Natural killer cell treated with Interleukin-12 subunit alpha and Interleukin-12 subunit beta and Interleukin-15 and Interleukin-18, amount 100 ng/mL, for 72 hours (primary cell): ENCODE results near the gene EPHA7. TPM values are rescaled to one million over a fixed set of nuclear protein-coding genes. Genes with fewer than 3 reads are reported as not detected.

ENCODE experiments used
- ATAC-seq, 2 donors: fragments of 150-1000 bp; cut with Tn5 transposase in 1 of 2; sonication (Bioruptor Pico), chemical (Tn5 transposase) in 1 of 2; 2 replicates each; pipeline ENCODE4 v1.10.0; 2021
- DNase-seq: peaks from one replicate; pipeline ENCODE4 v3.0.0; 2022; ENCODE audit warnings: low spot score
- H3K27ac Mint-ChIP-seq, 2 donors: 1 replicate in 1 of 2; 2 replicates in 1 of 2; pipeline ENCODE4 v1.8.0; 2022; ENCODE audit warnings: mixed read lengths in 2 of 2, mild to moderate bottlenecking in 1 of 2, moderate library complexity in 1 of 2
- H3K27me3 Mint-ChIP-seq, 2 donors: 1 replicate in 1 of 2; 2 replicates in 1 of 2; pipeline ENCODE4 v1.8.0; 2022; ENCODE audit warnings: mixed read lengths in 2 of 2
- H3K36me3 Mint-ChIP-seq: one replicate; pipeline ENCODE4 v1.8.0; 2022; ENCODE audit warnings: mixed read lengths
- H3K4me1 Mint-ChIP-seq, 2 donors: 1 replicate in 1 of 2; 2 replicates in 1 of 2; pipeline ENCODE4 v1.8.0; 2022; ENCODE audit warnings: low read depth in 2 of 2, mixed read lengths in 2 of 2, mild to moderate bottlenecking in 1 of 2
- H3K4me3 Mint-ChIP-seq: one replicate; pipeline ENCODE4 v1.8.0; 2022; ENCODE audit warnings: mixed read lengths
- H3K9me3 Mint-ChIP-seq: 2 replicates; pipeline ENCODE4 v1.8.0; 2022; ENCODE audit warnings: mixed read lengths
- total RNA-seq, 2 donors: library from RNA; stranded (reverse); gene quantifications; one replicate each; pipeline ENCODE4 v1.2.3, GENCODE V29; 2022

The EPHA7 gene
- total RNA-seq, result not detected

DNA sequence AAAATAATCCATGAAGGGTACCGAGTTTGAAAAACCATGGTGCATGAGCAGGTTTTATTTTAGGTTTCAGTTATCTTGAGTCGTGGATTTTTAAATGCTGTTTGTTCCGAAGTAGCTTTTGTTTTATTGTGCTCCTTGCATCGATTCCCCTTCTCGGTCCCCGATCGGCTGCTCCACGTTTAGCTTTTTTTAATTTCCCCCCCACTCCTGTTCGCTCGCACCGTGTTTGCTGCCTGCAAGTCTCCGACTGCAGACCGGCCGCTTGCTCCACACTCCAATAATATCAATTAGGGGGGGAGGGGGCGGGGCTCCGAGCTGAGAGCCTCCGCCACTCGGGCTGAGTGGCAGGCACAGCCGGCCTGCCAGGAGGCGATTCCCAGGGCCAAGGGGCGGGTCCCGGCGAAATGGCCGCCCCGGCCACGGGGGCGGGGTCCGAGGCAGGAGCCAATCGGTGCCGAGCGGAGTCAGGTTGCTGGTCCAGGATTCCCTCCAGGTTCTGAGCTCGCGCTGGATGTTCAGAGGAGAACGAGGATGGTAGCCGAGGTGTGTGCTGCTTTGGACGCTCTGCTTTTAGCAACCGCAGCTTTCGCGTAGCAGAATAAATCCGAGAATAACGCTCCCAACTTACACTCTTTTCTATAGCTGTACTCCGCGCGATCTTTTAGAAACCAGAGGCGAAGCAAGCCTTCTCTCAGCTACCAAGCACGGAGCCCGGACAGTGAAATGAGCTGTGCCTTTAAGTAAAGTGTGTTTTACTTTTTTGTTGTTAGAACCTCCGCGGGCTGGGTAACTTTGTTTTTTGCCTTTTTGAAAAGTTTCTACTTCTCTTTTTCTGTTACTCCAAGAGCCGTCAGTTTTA, at the start of gene EPHA7:
Gene EPHA7, minus strand, starts transcription at position 256 of the 859 bp plus-strand sequence. Its CDS starts 218 bp downstream, at position 38.
- Mint-ChIP-seq H3K27me3 (peaks cover 19 to 20% of the 10 kb centered on the region in 2 donors), H3K4me3 (peak within 1 kb of the TSS; percentile 66), H3K9me3 (peaks cover 4% of the 10 kb centered on the region), H3K27ac (no peak within 1 kb of the TSS), H3K36me3 (no peaks in the 10 kb centered on the region), H3K4me1 (peaks cover 0 to 6% of the 10 kb centered on the region in 2 donors)
- DNase-seq, result peak; percentile 63
- ATAC-seq, result peak; percentile 67 to 82

DNA sequence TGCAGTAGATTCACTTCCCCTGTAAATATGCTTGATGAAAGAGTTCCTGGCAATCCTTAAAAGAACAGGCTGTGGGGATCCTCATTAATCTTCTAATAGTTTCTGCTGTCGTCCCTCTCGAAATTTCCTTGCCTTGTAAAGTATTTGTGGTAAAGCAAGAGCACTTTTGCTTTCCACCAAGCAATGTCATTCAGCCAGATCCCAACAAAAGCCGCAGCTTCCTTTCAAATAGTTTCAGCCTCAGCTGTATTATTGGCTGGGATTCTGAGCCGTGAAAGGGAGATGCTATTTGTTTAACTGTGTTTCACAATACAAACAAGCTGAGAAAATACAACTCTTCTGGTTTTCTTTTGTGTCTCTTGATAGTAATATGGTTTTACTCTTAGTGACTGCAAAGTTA, 48.9 kb upstream of the EPHA7 start:
- Mint-ChIP-seq H3K4me3 (no peak overlapping the region), H3K27me3 (no peaks in the 10 kb centered on the region), H3K4me1 (no peaks in the 10 kb centered on the region), H3K9me3 (peaks cover 21% of the 10 kb centered on the region), H3K36me3 (no peaks in the 10 kb centered on the region), H3K27ac (no peak overlapping the region)
- DNase-seq, result no peak
- ATAC-seq, result no peak

DNA sequence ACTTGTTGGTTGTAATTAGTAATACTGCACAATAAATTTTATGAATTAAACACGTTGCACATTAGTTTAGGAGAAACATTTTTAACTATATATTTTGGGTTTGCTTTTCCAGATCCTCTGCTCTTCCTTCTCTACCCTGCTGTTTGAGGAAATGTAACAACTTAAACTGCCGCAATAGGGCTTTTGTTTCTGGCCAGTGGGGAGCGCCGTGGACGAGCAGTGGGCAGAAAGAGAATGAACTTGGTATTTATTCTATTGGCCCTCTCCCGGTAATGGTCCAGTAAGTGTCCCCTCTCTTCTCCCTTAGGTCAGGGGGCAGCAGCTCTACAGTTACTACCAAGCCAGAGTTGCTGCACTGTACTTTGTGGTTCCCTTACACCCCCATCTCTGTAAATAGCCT, 35.2 kb upstream of the EPHA7 start:
- Mint-ChIP-seq H3K4me1 (no peaks in the 10 kb centered on the region), H3K27me3 (no peaks in the 10 kb centered on the region), H3K9me3 (peaks cover 15% of the 10 kb centered on the region), H3K4me3 (no peak overlapping the region), H3K27ac (no peak overlapping the region), H3K36me3 (peaks cover 13% of the 10 kb centered on the region)
- DNase-seq (no peak), ATAC-seq (no peak)

DNA sequence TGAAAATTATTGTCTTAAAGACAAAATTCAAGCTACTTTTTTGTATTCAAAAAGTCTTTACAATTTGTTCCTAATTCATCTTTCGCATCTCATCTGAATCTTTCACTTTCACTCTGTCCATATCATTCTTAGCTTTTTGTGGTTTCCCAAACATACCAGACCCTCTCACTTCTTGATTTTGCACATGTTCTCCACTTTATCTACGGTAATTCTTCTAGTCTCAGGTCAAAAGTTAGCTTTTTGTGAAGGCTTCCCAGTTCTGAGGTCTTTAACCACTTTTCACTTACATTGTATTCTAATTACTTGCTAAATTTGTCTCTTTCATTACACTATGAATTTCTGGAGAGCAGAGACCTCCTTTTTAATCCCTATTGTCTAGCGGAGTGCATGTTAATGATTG, 34.6 kb upstream of the EPHA7 start:
- Mint-ChIP-seq H3K27me3 (no peaks in the 10 kb centered on the region), H3K36me3 (peaks cover 13% of the 10 kb centered on the region), H3K4me1 (no peaks in the 10 kb centered on the region), H3K9me3 (peaks cover 13% of the 10 kb centered on the region), H3K4me3 (no peak overlapping the region), H3K27ac (no peak overlapping the region)
- no peak for ATAC-seq
- DNase-seq, result no peak

DNA sequence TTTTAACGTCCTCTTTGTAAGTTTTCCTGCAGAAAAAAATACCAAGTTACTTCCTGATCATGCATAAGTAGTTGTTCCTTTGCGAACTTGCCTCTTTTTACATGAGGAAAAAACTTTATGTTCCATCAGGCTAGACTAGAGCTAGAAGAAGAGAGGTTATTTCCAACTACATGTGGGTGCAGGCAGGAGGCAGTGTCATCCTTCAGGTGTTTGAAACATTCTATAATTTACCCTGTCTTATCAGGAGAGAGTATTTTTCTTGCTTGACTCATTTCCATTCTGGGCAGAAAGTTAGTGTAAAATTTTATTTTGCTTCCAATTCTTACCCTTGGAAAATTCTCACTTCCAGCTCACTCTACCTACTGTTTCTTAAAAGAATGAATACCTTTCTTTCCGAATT, 28.5 kb upstream of the EPHA7 start:
- no peak overlapping the region for H3K27ac Mint-ChIP-seq
- H3K9me3 Mint-ChIP-seq, result peaks cover 8% of the 10 kb centered on the region
- no peak overlapping the region for H3K4me3 Mint-ChIP-seq
- no peak for ATAC-seq
- no peak for DNase-seq
- no peaks in the 10 kb centered on the region for H3K27me3 Mint-ChIP-seq
- H3K36me3 Mint-ChIP-seq, result no peaks in the 10 kb centered on the region
- H3K4me1 Mint-ChIP-seq, result no peaks in the 10 kb centered on the region

- no peaks in the 10 kb centered on the region for H3K4me1 Mint-ChIP-seq
- no peak overlapping the region for H3K27ac Mint-ChIP-seq
- H3K27me3 Mint-ChIP-seq, result no peaks in the 10 kb centered on the region
- peaks cover 13% of the 10 kb centered on the region for H3K9me3 Mint-ChIP-seq
- no peak for ATAC-seq
- no peak for DNase-seq
- H3K36me3 Mint-ChIP-seq, result no peaks in the 10 kb centered on the region
- no peak overlapping the region for H3K4me3 Mint-ChIP-seq
Measured at GRCh38 chr6:93437491-93437890, 18.1 kb upstream of the EPHA7 start.

DNA sequence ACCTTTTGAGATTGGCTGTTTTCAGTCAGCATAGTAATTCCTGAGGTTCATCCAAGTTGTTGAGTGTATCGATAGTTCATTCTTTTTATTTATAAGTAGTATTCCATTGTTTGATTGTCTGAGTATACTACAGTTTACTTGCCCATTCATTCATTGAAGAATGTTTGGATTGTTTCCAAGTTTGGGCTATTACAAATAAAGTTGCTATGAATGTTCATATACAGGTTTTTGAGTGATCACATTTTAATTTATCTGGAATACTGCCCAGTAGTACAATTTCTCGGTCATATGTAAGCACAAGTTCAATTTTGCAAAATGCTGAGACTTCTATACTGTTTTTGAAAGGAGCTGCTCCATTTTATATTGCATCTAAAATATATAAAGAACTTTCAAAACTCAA, 14.2 kb upstream of the EPHA7 start:
- H3K4me3 Mint-ChIP-seq, result no peak overlapping the region
- peaks cover 8% of the 10 kb centered on the region for H3K9me3 Mint-ChIP-seq

DNA sequence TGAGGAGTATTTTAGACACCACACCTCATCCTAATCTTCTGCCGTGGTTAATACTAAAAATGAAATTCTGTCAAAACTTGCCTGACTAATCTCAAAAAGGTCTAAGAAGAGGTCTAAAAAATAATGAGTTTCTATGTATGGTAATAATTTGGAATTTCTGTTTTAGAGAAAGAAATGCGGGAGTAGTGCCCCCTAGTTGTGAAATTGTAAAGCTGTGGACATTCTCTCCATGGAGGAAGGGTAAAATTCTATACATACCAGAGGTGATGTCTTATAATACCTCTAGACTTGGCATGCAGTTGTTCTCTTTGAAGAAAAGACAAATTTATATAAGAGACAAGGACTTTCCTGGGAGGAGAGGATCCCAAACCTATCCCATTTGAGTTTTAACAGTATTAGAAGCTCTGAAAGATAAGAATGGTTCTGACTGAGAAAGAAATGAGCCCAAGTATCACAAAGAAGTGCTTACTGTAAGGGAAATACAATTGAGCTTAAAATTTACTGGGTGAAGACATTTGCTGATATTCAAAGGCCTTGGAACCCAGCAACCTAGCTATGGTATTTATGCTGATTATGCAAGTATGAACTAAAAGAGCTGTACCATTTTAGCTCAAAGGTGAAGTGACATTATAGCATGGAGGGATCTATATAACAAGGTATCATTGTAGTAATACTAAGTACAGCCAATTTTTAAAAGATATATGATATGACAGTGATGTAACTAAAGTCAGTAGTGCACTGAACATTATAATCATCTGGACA, 5.1 kb upstream of the EPHA7 start:
- Mint-ChIP-seq H3K9me3 (peaks cover 7% of the 10 kb centered on the region), H3K4me3 (no peak overlapping the region), H3K27me3 (peaks cover 10 to 12% of the 10 kb centered on the region in 2 donors), H3K4me1 (no peaks in the 10 kb centered on the region), H3K36me3 (no peaks in the 10 kb centered on the region), H3K27ac (no peak overlapping the region)
- no peak for DNase-seq
- ATAC-seq, result no peak

More for the DNA sequence above, 14.2 kb upstream of the EPHA7 start:
- Mint-ChIP-seq H3K27me3 (no peaks in the 10 kb centered on the region), H3K4me1 (no peaks in the 10 kb centered on the region), H3K36me3 (no peaks in the 10 kb centered on the region), H3K27ac (no peak overlapping the region)
- no peak for DNase-seq
- no peak for ATAC-seq

DNA sequence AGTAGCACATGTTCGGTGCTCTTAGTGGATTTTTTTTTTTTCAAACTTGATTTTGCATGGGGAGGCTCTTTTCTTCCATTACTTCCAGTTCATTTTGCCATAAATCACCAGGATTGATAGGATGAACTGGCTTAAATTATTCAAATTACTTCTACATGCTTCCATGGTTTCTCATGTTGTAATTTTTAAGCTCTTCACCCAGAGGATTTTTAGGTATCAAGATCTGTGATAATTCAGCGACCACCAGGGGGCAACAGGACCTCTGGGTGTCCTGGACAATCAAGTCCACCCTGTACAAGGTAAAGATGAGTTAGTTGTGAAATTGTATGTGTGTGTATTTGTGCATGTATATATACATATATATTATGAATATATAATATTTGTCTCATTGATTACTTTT, 4.2 kb upstream of the EPHA7 start:
- no peak for DNase-seq
- Mint-ChIP-seq H3K4me3 (no peak overlapping the region), H3K9me3 (peaks cover 7% of the 10 kb centered on the region), H3K36me3 (no peaks in the 10 kb centered on the region), H3K4me1 (peaks cover 0 to 3% of the 10 kb centered on the region in 2 donors), H3K27me3 (peaks cover 12 to 14% of the 10 kb centered on the region in 2 donors), H3K27ac (no peak overlapping the region)
- ATAC-seq, result no peak

GRCh38 chr6:93420163-93420795, 920 bp upstream of the EPHA7 start:
- no peak overlapping the region for H3K27ac Mint-ChIP-seq
- DNase-seq, result no peak
- H3K36me3 Mint-ChIP-seq, result no peaks in the 10 kb centered on the region
- peaks cover 0 to 6% of the 10 kb centered on the region in 2 donors for H3K4me1 Mint-ChIP-seq
- no peak for ATAC-seq
- peaks cover 19 to 20% of the 10 kb centered on the region in 2 donors for H3K27me3 Mint-ChIP-seq
- peaks cover 4% of the 10 kb centered on the region for H3K9me3 Mint-ChIP-seq
- H3K4me3 Mint-ChIP-seq, result no peak overlapping the region

DNA sequence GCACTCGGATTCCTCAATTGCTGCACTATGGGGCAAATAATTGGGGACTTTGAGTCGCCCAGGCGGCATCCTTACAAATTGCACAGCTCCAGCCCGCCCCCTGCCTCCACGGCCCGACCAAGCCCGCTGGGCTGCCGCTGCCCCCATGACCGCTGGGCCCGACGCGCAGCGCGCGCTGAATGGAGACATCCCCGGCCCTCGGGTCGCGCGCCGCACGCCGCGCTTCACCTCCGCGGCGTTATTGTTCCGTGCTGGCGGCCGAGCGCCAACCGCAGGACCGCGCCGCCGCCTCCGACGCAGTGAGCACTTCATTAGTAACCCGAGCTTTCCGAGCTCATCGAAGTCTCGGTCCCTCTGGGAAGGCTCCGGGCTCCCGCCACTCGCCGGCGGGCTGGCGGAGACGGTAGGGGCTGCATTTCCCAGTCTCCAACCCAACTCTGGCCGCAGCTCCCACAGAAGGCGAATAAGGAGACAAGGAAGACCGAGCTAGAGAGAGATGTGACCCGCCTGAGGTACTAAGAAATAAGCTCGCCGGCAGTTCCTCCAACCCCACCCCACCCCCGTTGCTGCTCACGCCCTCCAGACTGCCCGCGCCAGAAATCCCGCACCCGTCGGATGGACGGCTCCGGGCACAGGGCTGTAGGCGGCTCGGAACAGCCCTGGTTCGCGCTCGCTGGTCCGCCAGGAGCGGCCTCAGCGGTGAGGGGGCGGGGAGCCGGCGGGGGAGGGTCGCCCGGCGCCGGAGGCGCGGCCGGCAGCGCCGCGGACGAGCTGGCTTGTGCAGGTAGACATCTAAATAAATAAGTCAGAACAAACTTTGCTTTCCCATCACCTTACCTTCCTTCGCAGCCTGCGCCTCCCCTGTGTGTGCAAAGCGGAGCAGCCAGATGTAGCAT, 703 bp downstream of the EPHA7 start:
- Mint-ChIP-seq H3K36me3 (no peaks in the 10 kb centered on the region), H3K9me3 (no peaks in the 10 kb centered on the region), H3K27ac (no peak overlapping the region), H3K4me3 (peak overlapping the region; percentile 66), H3K27me3 (peaks cover 19 to 20% of the 10 kb centered on the region in 2 donors), H3K4me1 (peaks cover 0 to 6% of the 10 kb centered on the region in 2 donors)
- no peak for DNase-seq
- peak in 1 of 2 donors; percentile 33 for ATAC-seq

DNA sequence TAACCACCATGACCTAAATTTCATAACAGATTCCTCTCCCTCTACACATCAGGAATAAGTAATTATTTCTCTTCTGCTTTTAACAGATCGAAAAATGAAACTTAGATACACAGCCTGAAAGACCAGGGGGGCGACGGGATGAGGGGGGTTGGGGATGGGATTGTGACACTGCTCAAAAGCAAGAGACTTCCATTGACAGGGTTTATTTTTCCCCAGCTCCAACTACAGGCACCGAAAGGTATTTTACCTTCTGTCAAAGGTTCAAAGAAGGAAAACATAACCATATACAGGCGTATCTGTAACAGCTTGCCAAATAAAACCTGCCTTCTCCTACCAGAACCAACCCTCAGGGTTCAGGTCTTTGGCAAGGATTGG, 1.3 kb downstream of the EPHA7 start:
- DNase-seq, result no peak
- Mint-ChIP-seq H3K27ac (no peak overlapping the region), H3K4me3 (peak overlapping the region; percentile 23), H3K36me3 (no peaks in the 10 kb centered on the region), H3K27me3 (peaks cover 19 to 20% of the 10 kb centered on the region in 2 donors), H3K4me1 (peaks cover 0 to 6% of the 10 kb centered on the region in 2 donors), H3K9me3 (no peaks in the 10 kb centered on the region)
- no peak for ATAC-seq

- Mint-ChIP-seq H3K4me3 (peak overlapping the region; percentile 23), H3K27ac (no peak overlapping the region), H3K27me3 (peaks cover 19 to 20% of the 10 kb centered on the region in 2 donors), H3K4me1 (peaks cover 0 to 6% of the 10 kb centered on the region in 2 donors), H3K9me3 (no peaks in the 10 kb centered on the region), H3K36me3 (no peaks in the 10 kb centered on the region)
- DNase-seq (no peak), ATAC-seq (no peak)
Measured at GRCh38 chr6:93417421-93418013, 1.8 kb downstream of the EPHA7 start.
